Measurements from ENCODE around the gene GRIK2.
"Not testable (repeated sequence)": the region's sequence is repeated elsewhere in the genome, so short reads cannot be mapped to it uniquely, and the experiment has no call there.

GRIK2 gene

DNA sequence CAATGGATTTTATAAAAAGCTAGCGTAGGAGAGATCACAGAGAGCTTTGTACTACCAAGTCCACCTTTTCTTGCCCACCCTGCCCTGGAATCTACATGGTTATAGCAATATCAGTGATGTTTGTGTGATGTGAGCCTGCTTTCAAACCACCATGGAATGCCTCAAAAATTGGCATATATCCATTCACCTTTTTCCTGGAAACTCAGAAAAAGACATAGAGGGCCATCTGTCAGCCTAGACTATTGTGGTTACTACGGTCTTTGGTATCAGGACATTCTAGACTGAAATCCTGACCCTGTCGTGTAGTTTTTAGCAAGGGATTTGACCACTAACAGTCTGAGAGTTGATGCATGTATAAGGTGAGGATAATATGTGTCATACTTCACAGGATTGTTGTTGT is 239.6 kb downstream of the GRIK2 start:
- DNase-seq (ENCODE audit: low read depth): no peak

DNA sequence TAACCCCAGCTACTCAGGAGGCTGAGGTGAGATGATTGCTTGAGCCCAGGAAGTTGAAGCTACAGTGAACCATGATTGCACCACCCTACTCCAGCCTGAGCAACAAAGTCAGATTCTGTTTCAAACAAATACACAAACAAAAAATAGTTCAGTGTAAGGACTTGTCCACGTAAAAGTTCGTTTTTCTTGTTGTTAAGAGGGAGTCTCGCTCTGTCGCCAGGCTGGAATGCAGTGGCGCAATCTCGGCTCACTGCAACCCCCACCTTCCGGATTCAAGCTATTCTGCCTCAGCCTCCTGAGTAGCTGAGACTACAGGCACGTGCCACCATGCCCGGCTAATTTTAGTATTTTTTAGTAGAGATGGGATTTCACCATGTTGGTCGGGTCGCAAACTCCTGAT is 245.4 kb downstream of the GRIK2 start:
- DNase-seq (ENCODE audit: low read depth): not testable (repeated sequence)

DNA sequence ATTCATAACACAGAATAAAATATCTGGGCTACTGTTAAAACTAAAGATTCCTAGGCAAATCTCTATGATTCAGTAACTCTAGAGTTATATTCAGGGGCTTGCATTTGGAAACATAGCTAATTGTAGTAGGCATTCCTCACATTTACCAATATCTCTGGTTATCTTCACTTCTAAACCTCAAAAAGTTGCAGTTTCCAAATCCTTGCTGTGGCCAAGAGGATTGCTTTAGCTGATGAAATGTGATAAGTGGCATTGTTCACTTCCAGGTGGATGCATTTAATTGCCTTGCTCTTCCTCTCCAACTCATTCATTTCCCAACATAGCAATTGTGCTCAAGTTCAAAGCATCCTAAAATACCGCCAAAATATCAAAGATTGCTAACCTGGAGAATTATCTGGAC is 246.6 kb downstream of the GRIK2 start:
- no peak for DNase-seq (ENCODE audit: low read depth)

DNA sequence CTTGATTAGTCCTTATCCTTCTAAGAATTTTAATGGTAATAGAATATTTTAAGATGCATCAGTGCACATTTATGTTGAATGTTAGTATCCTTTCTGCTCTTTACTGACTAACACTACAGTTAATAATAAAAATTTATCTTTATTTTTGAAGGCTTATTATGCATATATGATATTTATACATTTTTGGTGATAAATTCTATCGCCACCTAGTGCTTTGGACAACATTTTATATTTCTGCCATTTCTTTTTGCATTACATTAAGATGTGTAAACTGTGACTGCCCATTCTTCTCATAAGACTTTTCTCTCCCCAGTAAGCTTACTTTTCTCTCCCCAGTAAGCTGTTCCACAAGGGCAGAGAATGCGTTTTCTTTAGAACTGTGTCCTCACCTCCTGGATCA is 252.3 kb downstream of the GRIK2 start:
- no peak for DNase-seq (ENCODE audit: low read depth)

DNA sequence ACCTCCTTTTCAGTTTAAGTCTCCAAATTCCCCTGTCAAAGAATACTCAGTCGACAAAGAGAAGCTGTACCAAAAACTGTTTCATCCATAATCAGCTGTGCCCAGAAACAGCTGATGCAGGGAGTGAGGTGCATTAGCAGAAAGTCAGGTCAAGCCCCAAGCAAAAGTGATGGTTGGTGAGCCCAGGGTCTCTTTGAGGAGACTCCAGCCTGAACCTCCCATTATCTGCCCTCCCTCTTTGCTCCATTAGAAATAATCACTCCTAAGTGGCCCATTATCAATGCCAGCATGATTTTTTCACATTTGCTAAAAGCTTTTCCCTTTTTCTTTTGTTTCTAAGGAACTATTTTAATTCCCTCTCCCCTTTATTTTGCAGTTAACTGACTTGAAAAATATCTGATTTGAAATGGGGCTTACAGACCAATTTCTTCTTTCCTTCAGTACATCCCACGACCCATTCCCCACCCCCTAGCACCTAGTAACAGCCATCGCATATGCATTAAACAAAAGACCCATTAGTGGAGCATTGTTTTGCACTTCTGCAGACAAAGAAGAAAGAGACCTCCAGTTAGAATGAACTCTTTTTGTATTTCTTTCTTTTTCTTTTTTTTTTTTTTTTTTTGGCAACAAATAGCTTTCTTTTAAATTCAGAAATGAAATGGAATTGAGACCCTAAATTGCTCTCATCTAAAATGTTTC is 257.0 kb downstream of the GRIK2 start:
- no peak for DNase-seq (ENCODE audit: low read depth)

DNA sequence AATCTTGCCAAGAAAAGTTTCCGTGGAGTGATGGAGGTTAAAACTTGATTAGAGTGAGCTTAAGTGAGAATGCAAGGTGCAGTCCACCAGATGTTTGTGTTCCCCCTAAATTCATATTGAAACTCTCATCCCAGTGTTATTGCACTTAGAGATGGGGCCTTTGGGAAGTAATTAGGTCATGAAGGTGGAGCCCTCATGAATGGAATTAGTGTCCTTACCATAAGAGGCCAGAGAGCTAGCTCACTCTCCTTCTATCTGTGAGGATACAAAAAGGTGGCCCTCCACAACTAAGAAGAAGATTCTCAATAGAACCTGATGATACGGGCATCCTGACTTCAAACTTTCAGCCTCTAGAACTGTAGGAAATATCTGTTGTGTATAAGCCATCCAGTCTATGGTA is 258.6 kb downstream of the GRIK2 start:
- no peak for DNase-seq (ENCODE audit: low read depth)

DNA sequence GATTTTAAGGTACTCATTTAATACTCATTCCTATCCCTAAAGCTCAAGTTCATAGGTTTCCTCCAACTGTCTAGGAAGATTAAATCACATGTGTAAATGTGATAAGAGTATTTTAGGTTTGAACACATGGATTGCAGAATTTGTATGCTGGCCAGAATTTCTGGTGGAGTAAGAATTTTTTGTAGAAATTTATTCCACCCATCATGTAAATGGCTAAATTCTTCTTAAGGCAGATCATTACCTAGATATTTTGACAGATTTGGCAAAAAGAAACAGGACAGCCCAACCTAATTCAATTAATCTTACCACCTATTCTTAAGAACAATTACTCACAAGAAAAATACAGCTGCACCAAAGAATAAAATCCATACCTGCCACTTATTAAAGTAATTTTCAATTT is 261.6 kb downstream of the GRIK2 start:
- DNase-seq (ENCODE audit: low read depth): no peak

DNA sequence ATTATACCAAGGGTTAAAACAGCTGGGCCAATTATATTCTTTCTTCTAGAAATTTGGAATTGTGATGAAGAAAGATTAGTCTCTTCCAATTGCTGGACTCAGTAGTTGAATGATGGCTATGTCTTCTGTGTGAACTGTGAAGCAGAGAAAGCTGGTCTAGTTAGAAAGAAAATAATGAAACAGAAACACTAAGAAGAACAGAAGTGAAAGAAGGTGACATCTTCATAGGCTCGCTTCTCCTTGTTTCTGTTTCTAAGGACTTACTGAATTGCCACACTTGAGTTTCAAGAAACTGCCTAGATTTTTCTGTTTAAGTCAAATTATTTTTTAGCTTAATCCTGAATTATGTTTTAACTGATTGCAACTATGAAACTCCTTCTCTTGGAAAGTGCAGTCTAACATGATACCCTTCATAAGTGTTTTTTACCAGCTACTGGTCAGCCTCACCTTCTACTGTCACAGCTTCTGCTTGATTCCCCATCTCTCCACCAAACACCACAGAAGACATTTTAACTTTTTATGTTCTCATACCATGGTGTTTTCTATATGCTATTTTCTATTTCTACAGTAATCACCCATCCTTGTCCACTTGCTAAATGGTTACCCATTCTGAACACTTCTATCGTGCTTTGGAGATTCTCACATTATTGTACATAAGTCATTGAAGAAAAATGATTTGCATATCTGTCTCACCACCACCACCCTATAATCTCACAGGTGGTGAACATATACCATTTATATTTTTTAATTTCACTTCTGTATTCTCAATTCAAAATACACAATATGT is 268.8 kb downstream of the GRIK2 start:
- no peak for DNase-seq (ENCODE audit: low read depth)

DNA sequence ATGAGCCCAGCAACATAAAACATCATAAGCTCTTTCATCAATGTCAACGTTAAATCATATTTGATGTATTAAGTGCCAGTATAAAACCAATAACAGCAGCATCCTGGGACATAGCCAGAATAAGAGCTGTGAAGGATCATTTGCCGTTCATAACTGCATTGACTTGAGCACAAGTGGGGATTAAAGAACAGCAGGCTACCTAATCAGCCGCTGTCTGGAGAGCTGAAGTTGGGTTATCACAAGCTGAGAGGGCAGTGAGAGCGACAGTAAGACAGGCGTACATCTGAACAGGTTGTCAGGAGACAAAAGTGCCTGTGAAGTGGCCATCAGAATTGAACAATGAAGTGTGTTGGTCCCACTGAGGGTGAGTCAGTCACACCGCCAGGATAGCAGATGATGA is 269.6 kb downstream of the GRIK2 start:
- DNase-seq (ENCODE audit: low read depth): no peak

DNA sequence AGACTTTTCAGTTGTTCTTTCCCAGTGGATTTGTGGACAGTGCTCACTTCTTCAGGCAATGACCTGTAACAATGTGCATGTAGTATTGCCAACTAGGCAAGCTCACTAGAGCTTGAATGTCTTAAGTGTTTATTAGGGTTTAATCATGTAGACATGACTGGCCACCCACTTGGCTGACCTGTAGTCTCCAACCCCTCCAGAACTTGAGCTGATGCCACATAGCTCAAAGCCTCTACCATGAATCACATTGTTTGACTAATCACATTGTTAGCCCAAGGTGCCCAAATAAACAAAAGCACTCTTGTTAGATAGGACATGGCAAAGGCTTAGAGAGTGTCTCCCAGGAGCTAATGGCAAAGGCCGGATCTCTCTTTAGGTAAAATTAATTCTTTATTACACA is 272.7 kb downstream of the GRIK2 start:
- DNase-seq (ENCODE audit: low read depth): no peak

DNA sequence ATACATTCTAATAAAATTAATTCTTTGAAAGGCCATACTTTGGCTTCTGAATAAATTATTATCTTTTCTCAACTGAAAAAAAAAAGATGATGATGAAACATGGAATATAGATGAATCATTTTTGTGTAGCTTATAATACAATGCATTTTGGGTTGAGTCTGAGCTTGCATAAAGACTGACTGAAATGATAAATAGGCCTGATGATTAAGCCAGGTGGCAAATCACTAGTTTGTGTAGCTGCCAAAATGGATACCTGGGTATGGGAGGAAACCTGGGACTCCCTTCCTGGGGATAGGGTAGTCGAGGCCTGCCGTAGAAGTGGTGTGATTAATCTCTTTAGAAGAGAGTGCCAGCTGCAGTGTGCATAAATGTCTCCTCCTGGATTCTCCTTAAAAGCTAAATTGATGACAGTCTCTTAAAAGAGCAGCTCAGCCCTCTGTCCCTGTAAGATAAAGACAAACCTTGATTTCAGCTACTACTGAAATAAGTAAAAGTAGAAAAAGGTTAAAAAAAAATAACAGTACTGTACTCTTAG is 275.1 kb downstream of the GRIK2 start:
- no peak for DNase-seq (ENCODE audit: low read depth)

DNA sequence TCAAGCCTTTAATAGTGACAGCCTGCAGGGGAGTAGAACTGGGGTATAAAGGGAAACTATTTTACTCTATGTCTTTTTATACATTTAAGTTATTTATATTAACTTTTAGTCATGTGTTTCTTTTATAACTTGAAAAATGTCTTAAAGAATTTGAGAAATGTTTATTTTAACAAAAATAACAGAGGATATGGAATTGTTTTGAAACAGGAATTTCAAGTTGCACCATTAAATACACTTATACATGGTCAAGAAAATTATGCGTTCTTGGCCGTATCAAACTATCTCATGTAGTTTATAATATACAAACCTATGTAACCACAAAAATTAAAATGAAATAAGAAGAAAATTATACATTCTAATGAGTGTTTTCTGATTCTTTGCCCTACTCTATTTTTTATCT is 282.7 kb downstream of the GRIK2 start:
- DNase-seq (ENCODE audit: low read depth): no peak

DNA sequence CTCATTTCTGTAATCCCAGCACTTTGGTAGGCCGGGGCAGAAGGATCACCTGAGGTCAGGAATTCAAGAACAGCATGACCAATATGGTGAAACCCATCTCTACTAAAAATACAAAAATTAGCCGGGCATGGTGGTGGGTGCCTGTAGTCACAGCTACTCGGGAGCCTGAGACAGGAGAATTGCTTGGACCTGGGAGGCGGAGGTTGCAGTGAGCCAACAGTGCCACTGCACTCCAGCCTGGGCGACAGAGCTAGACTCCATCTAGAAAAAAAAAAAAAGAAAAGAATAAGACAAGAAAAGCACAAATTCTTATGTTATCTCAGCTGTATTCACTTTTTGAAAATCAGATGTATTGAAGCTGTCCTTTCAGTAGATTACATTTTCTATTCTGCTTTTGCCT is 289.4 kb downstream of the GRIK2 start:
- no peak for DNase-seq (ENCODE audit: low read depth)

DNA sequence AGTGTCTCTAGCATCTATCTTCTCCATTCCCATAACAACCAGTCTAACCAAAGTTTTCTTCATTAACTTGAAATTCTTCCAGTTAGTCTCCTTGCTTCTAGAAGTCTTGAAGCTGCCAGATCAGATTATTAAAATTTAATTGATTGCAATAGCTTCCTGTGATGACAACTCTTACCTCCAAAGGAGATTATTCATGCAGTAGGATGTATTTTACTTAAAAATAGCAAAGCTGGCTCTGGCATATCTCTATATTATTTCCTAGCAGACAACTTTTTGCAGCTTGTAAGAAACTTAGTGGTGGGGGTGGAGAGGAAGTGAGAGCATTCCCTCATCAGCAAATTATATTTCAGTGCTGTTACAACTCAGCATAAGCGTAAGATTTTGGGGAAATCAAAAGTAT is 290.4 kb downstream of the GRIK2 start:
- no peak for DNase-seq (ENCODE audit: low read depth)

DNA sequence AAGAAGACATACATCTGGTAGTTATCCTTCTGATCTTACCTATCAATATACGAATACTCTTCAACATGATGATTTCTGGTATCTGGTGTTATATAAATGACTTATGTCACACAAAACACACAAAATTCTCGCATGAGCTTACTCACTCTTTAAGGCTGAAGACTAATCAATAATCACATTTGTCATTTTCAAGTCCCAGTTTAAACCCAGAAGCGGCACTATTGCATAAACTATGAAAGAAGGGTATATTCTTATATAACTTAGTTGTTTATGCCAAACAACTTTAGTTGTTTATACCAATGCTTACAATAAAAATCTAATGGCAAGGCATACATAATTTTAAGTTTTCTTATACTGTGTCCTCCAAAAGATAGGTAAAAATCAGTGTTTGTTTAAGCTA is 293.1 kb downstream of the GRIK2 start:
- no peak for DNase-seq (ENCODE audit: low read depth)

DNA sequence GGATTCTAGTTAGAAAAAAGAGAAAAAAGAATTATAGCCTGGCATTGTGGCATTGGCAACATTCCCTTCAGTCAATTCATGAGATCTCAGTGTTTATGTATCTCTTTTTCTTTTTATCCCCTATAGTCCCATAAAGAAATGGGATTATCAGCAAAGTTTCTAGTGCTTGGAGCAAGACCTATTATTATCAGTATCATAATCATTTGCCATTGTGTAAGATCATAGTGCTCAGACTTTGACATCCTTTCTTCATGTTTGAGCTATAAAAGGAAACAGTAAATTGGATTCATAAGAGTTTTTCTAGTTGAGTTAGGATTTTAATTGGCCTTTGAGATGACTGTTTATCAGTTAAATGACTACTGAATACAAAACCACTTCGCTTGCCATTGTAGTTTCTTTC is 295.6 kb downstream of the GRIK2 start:
- DNase-seq (ENCODE audit: low read depth): no peak

DNA sequence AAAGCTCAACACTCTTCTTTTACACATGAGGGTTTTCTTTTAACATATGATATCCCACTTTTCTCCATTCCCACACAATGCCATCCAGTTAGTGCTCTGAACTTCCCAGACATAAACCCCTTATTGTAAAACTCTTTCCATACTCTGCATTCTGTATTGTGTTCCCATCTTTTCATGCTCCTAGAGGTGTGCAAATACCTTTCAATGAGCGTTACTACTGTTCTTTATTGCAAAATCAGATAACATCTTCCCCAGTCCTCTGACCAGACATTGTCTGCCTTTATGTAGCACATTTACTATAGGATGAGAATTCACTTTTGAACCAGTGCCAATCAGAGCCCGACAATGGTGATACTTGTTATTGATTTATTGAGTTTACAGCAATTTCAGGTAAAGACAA is 296.2 kb downstream of the GRIK2 start:
- DNase-seq (ENCODE audit: low read depth): no peak

DNA sequence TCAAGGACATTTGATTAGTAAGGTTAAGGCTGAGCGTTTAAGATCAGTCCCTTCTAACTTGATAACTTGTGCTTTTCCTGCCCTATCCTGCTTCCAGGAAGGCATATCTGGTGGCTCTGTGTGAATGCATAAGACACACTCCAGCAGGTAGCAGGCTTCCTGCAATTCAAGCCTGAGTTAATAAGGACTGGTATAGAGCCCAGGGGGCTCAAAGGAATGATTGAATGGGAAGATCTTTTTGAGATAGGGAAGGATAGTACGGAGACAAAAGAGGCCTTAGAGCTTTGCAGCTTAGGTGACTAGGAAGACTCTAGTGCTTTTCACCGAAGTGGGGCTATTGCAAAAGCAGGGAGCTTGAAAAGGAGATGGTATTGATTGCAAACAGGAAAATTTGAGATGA is 307.1 kb downstream of the GRIK2 start:
- no peak for DNase-seq (ENCODE audit: low read depth)

DNA sequence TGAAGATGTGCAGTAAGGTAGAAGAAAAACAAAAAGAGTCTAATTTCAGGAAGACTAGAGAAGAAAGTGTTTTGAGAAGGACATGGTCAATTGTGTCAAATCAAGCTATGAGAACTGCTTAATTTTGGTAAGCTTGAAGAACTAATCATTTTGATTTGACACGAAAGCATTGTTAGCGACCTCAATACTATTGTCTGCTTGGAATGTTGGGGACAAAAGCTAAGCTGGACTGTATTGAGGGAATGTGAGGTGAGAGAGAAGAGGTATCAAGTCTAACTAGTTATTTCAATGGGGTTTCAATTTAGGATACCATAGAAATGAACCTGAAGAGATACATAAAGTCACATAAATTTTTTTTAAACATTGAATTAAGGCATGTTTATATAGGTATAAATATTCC is 309.8 kb downstream of the GRIK2 start:
- DNase-seq (ENCODE audit: low read depth): no peak

DNA sequence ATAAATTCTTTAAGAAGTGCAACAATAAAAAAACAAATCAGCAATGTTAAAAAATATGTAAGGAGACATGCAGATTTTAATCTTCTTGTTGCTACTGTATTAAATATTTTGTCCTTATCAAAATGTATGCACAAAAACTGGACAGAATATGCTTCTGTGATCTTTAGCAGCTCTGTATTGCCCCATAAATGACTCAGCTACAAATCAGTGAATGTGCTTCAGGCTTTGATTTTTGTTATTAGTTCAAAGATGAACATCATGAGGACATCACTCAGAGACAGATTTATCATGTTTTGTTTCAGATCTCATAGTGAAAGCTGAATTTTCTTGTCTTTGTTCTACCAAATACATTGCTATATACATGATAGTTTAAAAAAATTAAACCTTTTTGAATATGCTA is 312.4 kb downstream of the GRIK2 start:
- DNase-seq (ENCODE audit: low read depth): no peak

DNA sequence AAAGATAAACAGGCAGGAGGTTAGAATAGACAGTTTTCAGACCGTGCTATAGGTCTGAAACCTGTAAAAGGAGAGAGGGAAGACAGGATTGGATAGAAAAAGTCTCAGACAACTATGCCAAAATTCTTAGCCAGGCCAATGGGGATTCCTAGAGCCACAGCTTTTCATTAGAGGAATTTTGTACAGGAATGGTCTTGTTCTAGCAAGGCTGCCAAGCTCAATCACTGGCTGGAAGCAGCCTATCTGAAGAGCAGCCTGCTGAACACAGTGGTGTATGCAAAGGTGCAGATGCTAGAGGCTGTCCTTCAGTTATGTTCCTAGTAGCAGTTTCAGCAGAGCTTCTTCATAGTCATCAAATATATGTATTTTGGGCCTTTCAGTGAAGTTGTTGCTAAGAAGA is 313.1 kb downstream of the GRIK2 start:
- DNase-seq (ENCODE audit: low read depth): no peak

DNA sequence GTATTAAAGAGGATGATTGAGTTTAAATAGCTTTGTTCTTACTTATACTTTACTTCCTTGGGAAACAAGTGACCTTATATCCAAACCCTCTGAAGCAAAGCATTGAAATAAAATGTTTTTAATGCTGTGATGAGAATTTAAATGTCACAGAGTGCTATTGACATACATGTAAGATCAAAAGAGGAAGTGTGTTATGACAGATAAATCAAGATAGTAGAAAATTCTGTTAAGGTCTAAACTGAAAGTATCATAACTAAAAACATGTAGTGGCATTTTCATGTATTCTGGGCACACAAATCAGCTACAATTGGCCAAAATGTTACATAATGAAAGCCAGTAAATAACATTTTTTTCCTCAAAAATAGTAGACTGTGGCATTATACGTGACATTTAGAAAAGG is 318.0 kb downstream of the GRIK2 start:
- no peak for DNase-seq (ENCODE audit: low read depth)

DNA sequence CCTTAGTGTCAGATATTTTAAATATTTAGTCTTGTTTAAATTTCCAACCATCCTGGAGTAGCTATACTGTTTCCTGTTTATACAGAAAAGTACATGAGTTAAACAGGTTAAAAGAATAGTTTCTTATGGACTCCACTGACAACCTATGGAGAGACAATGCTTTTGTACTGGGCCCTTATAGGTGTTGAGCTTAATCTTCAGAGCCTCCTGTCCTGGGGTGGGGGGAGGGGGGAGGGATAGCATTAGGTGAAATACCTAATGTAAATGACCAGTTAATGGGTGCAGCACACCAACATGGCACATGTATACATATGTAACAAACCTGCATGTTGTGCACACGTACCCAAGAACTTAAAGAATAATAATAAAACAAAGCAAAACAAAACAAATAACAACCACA is 322.9 kb downstream of the GRIK2 start:
- DNase-seq (ENCODE audit: low read depth): no peak

DNA sequence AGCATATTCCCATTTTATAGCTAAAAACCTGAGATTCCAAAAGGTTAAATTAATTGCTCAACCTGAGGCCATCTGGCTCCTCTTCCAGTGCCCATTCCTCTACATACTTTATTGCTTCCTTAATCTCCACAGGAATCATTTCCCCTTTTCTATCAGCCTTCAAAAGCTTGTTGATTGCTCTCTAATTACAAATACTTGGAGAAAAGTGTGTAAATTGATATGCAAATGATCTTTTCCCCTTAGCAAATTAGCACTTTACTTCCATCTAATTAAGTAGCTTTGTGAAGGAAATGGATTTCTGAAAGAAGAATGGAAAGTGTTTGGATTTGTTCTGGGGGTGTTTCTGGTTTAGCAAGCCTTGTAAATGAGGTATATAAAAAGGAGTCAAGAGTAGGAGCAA is 323.3 kb downstream of the GRIK2 start:
- DNase-seq (ENCODE audit: low read depth): no peak

Measured in stimulated activated CD8-positive, alpha-beta memory T cell treated with anti-CD3 and anti-CD28 coated beads, Interleukin-12 subunit alpha, Interleukin-12 subunit beta, amount 100 ng/mL, for 1 hour (primary cell).